ENCODE data around the gene HBP1. TPM values are rescaled to one million over a fixed set of nuclear protein-coding genes. Genes with fewer than 3 reads are reported as not detected.

HBP1 gene
- polyA plus RNA-seq, 1 experiment: 85.2 TPM

DNA sequence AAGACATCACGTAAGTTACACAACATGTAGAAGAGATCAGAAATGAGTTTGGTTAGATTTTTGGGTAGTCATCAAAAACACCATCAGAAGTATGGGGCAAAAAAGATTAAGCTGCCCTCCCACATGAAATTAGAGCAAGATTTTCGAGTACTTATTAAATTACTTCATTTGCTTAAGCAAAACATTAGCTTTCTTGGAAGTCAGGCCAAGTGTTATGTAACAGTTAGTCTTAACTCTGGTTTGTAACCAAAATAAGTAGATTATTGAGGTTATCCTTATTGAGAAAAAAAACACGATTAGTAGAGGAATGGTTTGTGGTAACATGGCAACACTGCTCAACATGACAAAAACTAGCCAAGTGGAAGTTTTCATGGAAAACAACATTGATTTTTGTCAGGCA is 37.9 kb downstream of the HBP1 start:
- H3K27me3 ChIP-seq (ENCODE audit: control insufficient read depth, insufficient read depth, low read length): no peaks in the 10 kb centered on the region
- ChIA-PET POLR2A (no interaction called here), CTCF (no interaction called here)
- no peak overlapping the region for H3K27ac ChIP-seq (ENCODE audit: low read depth, low read length)
- no peak for TF ChIP-seq CTCF (IDR thresholded peaks at IDR 0.05; ENCODE audit: low read depth, low read length)
- no peak overlapping the region for H3K4me3 ChIP-seq (ENCODE audit: low read depth, low read length)
- no peak for DNase-seq (ENCODE audit: low read depth, low spot score)
- H3K9me3 ChIP-seq (ENCODE audit: control insufficient read depth, insufficient read depth, low read length): no peaks in the 10 kb centered on the region

- no peak for TF ChIP-seq CTCF (IDR thresholded peaks at IDR 0.05; ENCODE audit: low read depth, low read length)
- no peak overlapping the region for H3K4me3 ChIP-seq (ENCODE audit: low read depth, low read length)
- no peak for DNase-seq (ENCODE audit: low read depth, low spot score)
- no peaks in the 10 kb centered on the region for H3K27me3 ChIP-seq (ENCODE audit: control insufficient read depth, insufficient read depth, low read length)
- CTCF ChIA-PET: no interaction called here
- H3K27ac ChIP-seq (ENCODE audit: low read depth, low read length): no peak overlapping the region
- POLR2A ChIA-PET: no interaction called here
- no peaks in the 10 kb centered on the region for H3K9me3 ChIP-seq (ENCODE audit: control insufficient read depth, insufficient read depth, low read length)
These were observed 38.7 kb downstream of the HBP1 start for GRCh38 chr7:107207459-107207858.

- Histone ChIP-seq H3K9me3 (ENCODE audit: control insufficient read depth, insufficient read depth, low read length) (no peaks in the 10 kb centered on the region), H3K27ac (ENCODE audit: low read depth, low read length) (no peak overlapping the region), H3K27me3 (ENCODE audit: control insufficient read depth, insufficient read depth, low read length) (no peaks in the 10 kb centered on the region), H3K4me3 (ENCODE audit: low read depth, low read length) (no peak overlapping the region)
- DNase-seq (ENCODE audit: low read depth, low spot score): no peak
- no peak for TF ChIP-seq CTCF (IDR thresholded peaks at IDR 0.05; ENCODE audit: low read depth, low read length)
- ChIA-PET CTCF (no interaction called here), POLR2A (interaction anchor here (0.9 kb wide), 1 partner anchor 40 kb away, joined by 3 read pairs; the partner anchor contains the start of gene HBP1)
These were observed 39.3 kb downstream of the HBP1 start for GRCh38 chr7:107208024-107208521.

- no peaks in the 10 kb centered on the region for H3K27me3 ChIP-seq (ENCODE audit: control insufficient read depth, insufficient read depth, low read length)
- no peak for TF ChIP-seq CTCF (IDR thresholded peaks at IDR 0.05; ENCODE audit: low read depth, low read length)
- DNase-seq (ENCODE audit: low read depth, low spot score): no peak
- H3K4me3 ChIP-seq (ENCODE audit: low read depth, low read length): no peak overlapping the region
- H3K27ac ChIP-seq (ENCODE audit: low read depth, low read length): no peak overlapping the region
- POLR2A ChIA-PET: interaction anchor here (0.9 kb wide), 1 partner anchor 40 kb away, joined by 3 read pairs; the partner anchor contains the start of gene HBP1
- CTCF ChIA-PET: interaction anchor here (0.7 to 1.0 kb wide), 2 partner anchors 11 to 668 kb away, joined by 3 read pairs; no protein-coding TSS in a partner anchor
- H3K9me3 ChIP-seq (ENCODE audit: control insufficient read depth, insufficient read depth, low read length): no peaks in the 10 kb centered on the region
These were observed 39.8 kb downstream of the HBP1 start for GRCh38 chr7:107208563-107208962.

DNA sequence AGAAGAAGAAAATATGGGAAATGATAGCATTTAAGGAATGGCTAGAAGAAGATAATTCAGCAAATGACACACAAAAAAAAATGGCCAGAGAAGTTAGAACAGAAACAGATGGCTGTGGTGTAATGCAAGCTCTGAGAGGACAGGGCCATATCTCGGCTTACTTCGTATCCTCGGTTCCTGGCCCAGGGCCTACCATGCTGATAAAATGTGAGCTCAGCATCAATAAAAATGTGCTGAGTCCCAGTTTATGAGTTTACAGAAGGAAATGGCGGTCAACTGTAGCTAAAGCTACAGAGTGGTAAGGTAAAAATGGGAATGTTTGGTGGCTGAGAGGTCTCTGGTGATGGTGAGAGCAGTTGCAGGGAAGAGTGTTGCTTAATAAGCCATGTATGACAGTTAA is 40.8 kb downstream of the HBP1 start:
- H3K27ac ChIP-seq (ENCODE audit: low read depth, low read length): no peak overlapping the region
- no peaks in the 10 kb centered on the region for H3K9me3 ChIP-seq (ENCODE audit: control insufficient read depth, insufficient read depth, low read length)
- TF ChIP-seq CTCF (IDR thresholded peaks at IDR 0.05; ENCODE audit: low read depth, low read length): no peak
- POLR2A ChIA-PET: no interaction called here
- H3K4me3 ChIP-seq (ENCODE audit: low read depth, low read length): no peak overlapping the region
- CTCF ChIA-PET: interaction anchor here (0.5 to 1.0 kb wide), 2 partner anchors 10 kb away, joined by 3 read pairs; no protein-coding TSS in a partner anchor
- H3K27me3 ChIP-seq (ENCODE audit: control insufficient read depth, insufficient read depth, low read length): no peaks in the 10 kb centered on the region
- no peak for DNase-seq (ENCODE audit: low read depth, low spot score)
